ENCODE results near the gene RRAGC.
"Not testable (repeated sequence)": the region's sequence is repeated elsewhere in the genome, so short reads cannot be mapped to it uniquely, and the experiment has no call there.

RRAGC gene

DNA sequence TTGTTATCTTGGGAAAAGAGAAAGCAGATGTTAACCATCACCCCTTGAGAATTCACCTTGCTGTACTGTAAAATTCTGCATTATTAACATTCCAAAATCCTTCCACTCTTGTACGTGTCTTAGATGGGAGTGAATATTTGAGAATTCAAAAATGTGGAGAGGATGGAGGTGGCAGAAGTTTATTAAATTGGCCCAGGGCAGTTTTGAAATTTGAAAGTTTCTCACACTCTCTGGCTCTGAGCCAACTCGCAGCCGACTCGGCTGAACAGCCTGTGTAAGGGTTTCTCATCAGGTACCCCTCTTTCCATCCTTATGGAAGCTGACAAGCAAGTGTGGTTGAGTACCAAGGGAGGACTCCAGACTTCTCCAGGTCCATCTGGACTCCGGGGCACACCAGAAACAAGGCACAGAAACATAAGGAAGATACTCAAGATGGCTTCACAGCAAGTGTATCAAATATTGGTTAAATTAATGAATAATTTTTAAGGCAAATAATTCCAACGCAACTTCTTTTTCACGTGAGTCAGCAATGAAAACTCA is 45.1 kb downstream of the RRAGC start:
- TF ChIP-seq, protein P1, sequence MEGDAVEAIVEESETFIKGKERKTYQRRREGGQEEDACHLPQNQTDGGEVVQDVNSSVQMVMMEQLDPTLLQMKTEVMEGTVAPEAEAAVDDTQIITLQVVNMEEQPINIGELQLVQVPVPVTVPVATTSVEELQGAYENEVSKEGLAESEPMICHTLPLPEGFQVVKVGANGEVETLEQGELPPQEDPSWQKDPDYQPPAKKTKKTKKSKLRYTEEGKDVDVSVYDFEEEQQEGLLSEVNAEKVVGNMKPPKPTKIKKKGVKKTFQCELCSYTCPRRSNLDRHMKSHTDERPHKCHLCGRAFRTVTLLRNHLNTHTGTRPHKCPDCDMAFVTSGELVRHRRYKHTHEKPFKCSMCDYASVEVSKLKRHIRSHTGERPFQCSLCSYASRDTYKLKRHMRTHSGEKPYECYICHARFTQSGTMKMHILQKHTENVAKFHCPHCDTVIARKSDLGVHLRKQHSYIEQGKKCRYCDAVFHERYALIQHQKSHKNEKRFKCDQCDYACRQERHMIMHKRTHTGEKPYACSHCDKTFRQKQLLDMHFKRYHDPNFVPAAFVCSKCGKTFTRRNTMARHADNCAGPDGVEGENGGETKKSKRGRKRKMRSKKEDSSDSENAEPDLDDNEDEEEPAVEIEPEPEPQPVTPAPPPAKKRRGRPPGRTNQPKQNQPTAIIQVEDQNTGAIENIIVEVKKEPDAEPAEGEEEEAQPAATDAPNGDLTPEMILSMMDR (IDR thresholded peaks at IDR 0.05): no peak
- Histone ChIP-seq H3K27ac (no peak overlapping the region), H3K4me1 (ENCODE audit: control insufficient read depth in 1 of 2, insufficient read depth in 1 of 2, low read depth in 1 of 2, low read length in 1 of 2) (peaks cover 15 to 24% of the 10 kb centered on the region in 2 experiments), H3K27me3 (peaks cover 73% of the 10 kb centered on the region), H3K36me3 (no peaks in the 10 kb centered on the region), H3K4me3 (ENCODE audit: low read depth in 1 of 2, low read length in 1 of 2) (no peak overlapping the region), H3K9me3 (no peaks in the 10 kb centered on the region)

DNA sequence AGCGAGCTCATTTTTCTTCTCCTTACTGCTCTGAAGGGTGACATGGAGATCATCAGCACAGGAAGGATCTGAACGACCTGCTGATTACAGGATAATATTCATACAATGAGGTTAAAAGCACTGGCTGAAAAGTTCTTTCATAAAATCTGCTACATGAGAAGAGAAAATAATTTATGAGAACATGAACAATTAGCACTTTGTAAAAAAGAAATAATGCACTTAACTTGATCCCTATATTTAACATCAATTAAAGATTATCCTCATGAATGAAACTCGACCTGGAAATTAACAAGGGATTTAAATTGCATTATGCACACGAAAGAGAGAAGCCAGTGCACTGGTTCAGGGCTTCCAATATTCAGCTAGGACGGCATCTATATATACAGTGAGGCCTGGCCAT is 46.6 kb downstream of the RRAGC start:
- H3K27ac ChIP-seq: no peak overlapping the region
- H3K27me3 ChIP-seq: peaks cover 84% of the 10 kb centered on the region
- H3K9me3 ChIP-seq: no peaks in the 10 kb centered on the region
- TF ChIP-seq, protein P1 (IDR thresholded peaks at IDR 0.05): no peak
- peaks cover 5 to 13% of the 10 kb centered on the region in 2 experiments for H3K4me1 ChIP-seq (ENCODE audit: control insufficient read depth in 1 of 2, insufficient read depth in 1 of 2, low read depth in 1 of 2, low read length in 1 of 2)
- H3K36me3 ChIP-seq: no peaks in the 10 kb centered on the region
- no peak overlapping the region for H3K4me3 ChIP-seq (ENCODE audit: low read depth in 1 of 2, low read length in 1 of 2)

DNA sequence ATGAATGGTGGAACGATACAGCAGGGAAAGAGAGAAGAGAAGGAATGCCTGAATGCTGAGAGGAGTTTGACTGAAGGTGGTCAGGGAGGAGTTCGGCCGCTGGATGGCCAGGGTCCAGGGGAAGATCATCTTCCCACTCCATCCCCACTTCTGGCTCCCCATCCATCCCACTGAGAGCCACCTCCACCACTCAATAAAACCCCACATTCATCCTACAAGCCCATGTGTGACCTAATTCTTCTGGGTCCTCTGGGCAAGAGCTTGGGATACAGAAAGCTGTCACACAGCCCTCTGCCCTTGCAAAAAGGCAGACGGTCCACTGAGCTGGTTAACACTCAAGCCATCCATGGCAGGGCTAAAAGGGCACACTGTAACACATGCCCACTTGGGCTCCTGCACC is 48.1 kb downstream of the RRAGC start:
- H3K27ac ChIP-seq; H3K36me3 ChIP-seq; H3K4me1 ChIP-seq (ENCODE audit: control insufficient read depth in 1 of 2, insufficient read depth in 1 of 2, low read depth in 1 of 2, low read length in 1 of 2); H3K9me3 ChIP-seq; H3K4me3 ChIP-seq (ENCODE audit: low read depth in 1 of 2, low read length in 1 of 2): not testable (repeated sequence)
- peaks cover 84% of the 10 kb centered on the region for H3K27me3 ChIP-seq

DNA sequence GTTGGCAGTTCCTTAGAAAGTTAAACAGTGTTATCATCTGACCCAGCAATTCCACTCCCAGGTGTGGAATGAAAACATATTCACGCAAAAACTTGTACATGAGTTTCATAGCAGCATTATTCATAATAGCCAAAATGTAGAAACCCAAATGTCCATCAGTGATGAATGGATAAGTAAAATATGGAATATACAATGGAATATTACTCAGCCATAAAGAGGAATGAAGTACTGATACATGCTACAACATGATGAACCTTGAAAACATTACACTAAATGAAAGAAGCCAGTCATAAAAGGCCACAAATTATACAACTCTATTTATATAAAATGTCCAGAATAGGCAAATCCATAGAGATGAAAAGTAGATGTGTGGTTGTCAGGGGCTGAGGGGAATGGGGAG is 53.5 kb downstream of the RRAGC start:
- Histone ChIP-seq H3K27me3 (peaks cover 95% of the 10 kb centered on the region), H3K27ac (no peak overlapping the region)
- TF ChIP-seq, protein P1 (IDR thresholded peaks at IDR 0.05): no peak

DNA sequence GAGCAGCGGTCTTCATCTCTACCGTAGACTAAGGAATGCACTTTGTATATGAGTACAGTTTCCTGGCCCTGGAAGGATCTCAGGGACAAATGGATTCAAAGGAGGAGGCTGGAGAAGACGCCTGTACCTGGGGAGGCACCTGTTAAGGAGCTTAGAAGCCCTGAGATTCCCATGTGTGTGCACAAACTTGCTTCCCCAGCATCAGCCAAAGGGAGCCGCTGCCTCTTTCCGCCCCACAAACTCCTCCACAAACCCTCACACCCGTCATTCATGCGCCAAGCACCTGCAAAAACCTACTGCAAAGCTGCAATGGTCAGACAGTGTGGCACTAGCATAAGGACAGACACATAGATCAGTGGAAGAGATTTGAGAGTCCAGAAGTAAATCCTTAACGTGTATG is 54.5 kb downstream of the RRAGC start:
- H3K4me3 ChIP-seq (ENCODE audit: low read depth in 1 of 2, low read length in 1 of 2): no peak overlapping the region
- peaks cover 6% of the 10 kb centered on the region in 2 experiments for H3K4me1 ChIP-seq (ENCODE audit: control insufficient read depth in 1 of 2, insufficient read depth in 1 of 2, low read depth in 1 of 2, low read length in 1 of 2)
- H3K9me3 ChIP-seq: no peaks in the 10 kb centered on the region
- no peak overlapping the region for H3K27ac ChIP-seq
- TF ChIP-seq, protein P1 (IDR thresholded peaks at IDR 0.05): no peak
- no peaks in the 10 kb centered on the region for H3K36me3 ChIP-seq
- peaks cover 94% of the 10 kb centered on the region for H3K27me3 ChIP-seq

More for the DNA sequence above, 53.5 kb downstream of the RRAGC start:
- Histone ChIP-seq H3K36me3 (no peaks in the 10 kb centered on the region), H3K4me3 (ENCODE audit: low read depth in 1 of 2, low read length in 1 of 2) (no peak overlapping the region), H3K9me3 (no peaks in the 10 kb centered on the region), H3K4me1 (ENCODE audit: control insufficient read depth in 1 of 2, insufficient read depth in 1 of 2, low read depth in 1 of 2, low read length in 1 of 2) (peaks cover 6% of the 10 kb centered on the region in 2 experiments)

DNA sequence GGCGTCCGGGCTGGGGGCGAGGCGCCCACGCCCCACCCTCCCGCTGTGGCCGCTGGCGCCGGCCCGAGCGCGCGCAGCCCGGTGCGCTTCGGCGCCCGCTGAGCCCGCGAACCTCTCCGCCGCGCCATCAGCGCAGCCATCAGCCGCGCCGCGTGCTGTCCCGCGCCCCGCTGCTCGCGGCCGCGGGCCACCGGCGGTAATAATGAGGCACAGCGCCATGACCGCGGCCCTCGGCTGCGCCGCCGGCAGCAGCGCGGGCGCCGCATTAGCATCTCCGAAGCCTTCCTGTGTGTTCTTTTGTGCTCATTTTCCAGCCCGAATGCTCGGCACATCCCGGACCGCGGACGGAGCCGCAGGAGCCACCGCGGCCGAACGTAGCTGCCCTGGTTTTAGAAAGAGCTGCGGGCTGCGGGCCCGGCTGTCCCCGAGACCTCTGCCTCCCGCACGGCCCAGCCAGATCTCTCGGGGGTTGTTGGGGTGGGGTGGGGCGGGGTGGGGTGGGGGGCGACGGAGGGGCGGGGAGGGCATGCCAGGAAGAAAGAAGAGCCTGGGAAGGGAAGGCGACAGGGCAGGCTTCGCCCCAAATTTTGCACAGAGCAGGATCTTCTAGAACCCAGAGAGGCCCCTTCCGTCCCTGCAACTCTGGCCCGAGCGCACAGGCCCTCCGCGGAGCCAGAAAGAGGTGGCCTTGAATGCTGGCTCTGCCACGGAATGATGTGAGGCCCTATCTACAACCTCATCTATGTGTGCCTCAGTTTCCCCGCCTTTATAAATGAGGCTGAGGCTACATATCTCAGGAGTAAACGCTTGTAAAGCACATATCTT is 55.3 kb downstream of the RRAGC start:
- no peaks in the 10 kb centered on the region for H3K9me3 ChIP-seq
- H3K36me3 ChIP-seq: no peaks in the 10 kb centered on the region
- TF ChIP-seq, protein P1 (IDR thresholded peaks at IDR 0.05): no peak
- H3K27ac ChIP-seq: no peak overlapping the region
- peaks cover 96% of the 10 kb centered on the region for H3K27me3 ChIP-seq
- H3K4me1 ChIP-seq (ENCODE audit: control insufficient read depth in 1 of 2, insufficient read depth in 1 of 2, low read depth in 1 of 2, low read length in 1 of 2): peaks cover 6% of the 10 kb centered on the region in 2 experiments
- peak overlapping the region in 1 of 2 experiments; percentile 28 for H3K4me3 ChIP-seq (ENCODE audit: low read depth in 1 of 2, low read length in 1 of 2)
